ENCODE results near the gene RPL38.
A peak's percentile ranks its signal among the peaks of the same experiment; 100 is the strongest.

The RPL38 gene

GRCh38 chr17:74211141-74211911 is 7.8 kb downstream of the RPL38 start:
- DNase-seq = no peak

GRCh38 chr17:74211912-74212208 is 8.4 kb downstream of the RPL38 start:
- no peak for DNase-seq

- no peak for DNase-seq
These were observed 8.9 kb downstream of the RPL38 start for GRCh38 chr17:74212209-74212912.

GRCh38 chr17:74212913-74213791 is 9.7 kb downstream of the RPL38 start, which contains the start of gene TTYH2:
TSS of gene TTYH2 (plus strand) at chr17:74213571. CDS start at chr17:74213588, 17 bp downstream.
- DNase-seq = peak; percentile 42

- DNase-seq = no peak
These were observed 10.4 kb downstream of the RPL38 start for GRCh38 chr17:74213861-74214391.

- DNase-seq = no peak
These were observed 11.2 kb downstream of the RPL38 start for GRCh38 chr17:74214484-74215341.

- DNase-seq = no peak
These were observed 11.9 kb downstream of the RPL38 start for GRCh38 chr17:74215342-74215727.

- no peak for DNase-seq
These were observed 13.0 kb downstream of the RPL38 start for GRCh38 chr17:74216505-74216904.

- no peak for DNase-seq
These were observed 13.7 kb downstream of the RPL38 start for GRCh38 chr17:74217037-74217730.

- DNase-seq = no peak
These were observed 14.4 kb downstream of the RPL38 start for GRCh38 chr17:74217888-74218287.

- DNase-seq = no peak
These were observed 15.0 kb downstream of the RPL38 start for GRCh38 chr17:74218436-74218835.

GRCh38 chr17:74219576-74220133 is 16.2 kb downstream of the RPL38 start:
- no peak for DNase-seq

GRCh38 chr17:74220219-74220618 is 16.7 kb downstream of the RPL38 start:
- no peak for DNase-seq

GRCh38 chr17:74220946-74221818 is 17.7 kb downstream of the RPL38 start:
- DNase-seq = no peak

GRCh38 chr17:74222399-74222798 is 18.9 kb downstream of the RPL38 start:
- DNase-seq = no peak

- DNase-seq = no peak
These were observed 20.4 kb downstream of the RPL38 start for GRCh38 chr17:74223901-74224300.

- DNase-seq = no peak
These were observed 21.7 kb downstream of the RPL38 start for GRCh38 chr17:74224959-74225725.

GRCh38 chr17:74226252-74226651 is 22.8 kb downstream of the RPL38 start:
- no peak for DNase-seq

Measured in NCI-H2107 (cell line).